Ishikawa (cell line): ENCODE results near the gene EVA1A.

Experiments
- CEBPB ChIP-seq: IDR thresholded peaks from 2 replicates; pipeline ENCODE4 v1.6.1; 2012
- EGR1 ChIP-seq: IDR thresholded peaks from 2 replicates; pipeline ENCODE4 v1.6.1; 2012
- MAX ChIP-seq: IDR thresholded peaks from 2 replicates; pipeline ENCODE4 v1.6.1; 2012
- TEAD4 ChIP-seq: IDR thresholded peaks from 2 replicates; pipeline ENCODE4 v1.6.1; 2012
- YY1 ChIP-seq: IDR thresholded peaks from 2 replicates; pipeline ENCODE4 v1.6.1; 2012; ENCODE audit warnings: low read depth

DNA sequence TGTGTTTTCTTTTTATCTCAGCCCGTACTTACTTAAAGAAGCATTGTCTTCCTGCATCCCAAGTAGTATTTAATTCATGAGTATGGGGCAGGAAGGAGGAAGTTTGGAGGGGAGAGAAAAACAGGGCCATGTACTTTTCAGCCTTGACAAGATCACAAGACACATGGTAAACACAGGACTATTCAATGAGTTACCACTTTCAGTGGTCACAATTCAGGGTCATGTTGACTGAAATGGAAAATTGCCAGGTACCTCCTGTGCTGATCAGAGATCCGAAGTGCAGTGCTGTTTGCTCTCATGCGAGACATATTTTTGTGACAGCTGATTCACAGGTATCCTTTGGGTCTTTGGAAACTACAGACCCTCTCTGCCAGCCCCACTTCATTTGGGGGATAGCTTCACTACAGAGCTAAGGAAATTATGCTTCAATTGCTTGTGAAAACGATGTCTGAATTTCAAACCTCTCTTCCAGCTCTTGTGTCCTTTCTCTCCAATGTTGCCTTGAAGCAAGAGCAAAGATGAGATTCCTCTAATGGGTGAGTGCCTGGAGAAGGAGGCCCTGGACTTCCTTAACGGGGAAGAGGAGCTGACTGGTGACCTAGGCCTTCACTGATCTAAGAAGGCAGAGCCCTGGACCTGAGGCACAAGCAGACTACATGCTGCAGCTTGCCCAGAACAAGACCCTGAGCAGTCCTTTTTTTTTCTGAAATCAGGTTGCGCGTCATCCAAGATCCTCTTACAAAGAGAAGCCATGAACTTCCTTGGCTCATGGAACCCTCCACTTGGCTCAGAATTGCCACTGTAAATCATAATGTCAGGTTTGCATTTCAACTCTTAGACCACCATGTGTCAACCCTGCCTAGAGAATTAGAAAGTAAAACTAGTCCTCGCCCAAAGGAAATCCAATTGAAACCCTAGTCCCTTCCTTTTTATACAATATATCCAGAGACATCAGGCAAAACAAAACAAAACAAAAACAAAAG is 44.1 kb downstream of the EVA1A start:
- no peak for TF ChIP-seq YY1
- TF ChIP-seq EGR1: no peak
- no peak for TF ChIP-seq CEBPB
- no peak for TF ChIP-seq MAX
- TF ChIP-seq TEAD4: no peak
